Endothelial cell of umbilical vein (primary cell): ENCODE measurements around the gene METTL27.

ENCODE experiments used
- CTCF ChIP-seq, 2 donors: IDR thresholded peaks; 1 replicate in 1 of 2; 2 replicates in 1 of 2; pipeline ENCODE4 v1.5.1; 2011; ENCODE audit warnings: low read length in 2 of 2, mild to moderate bottlenecking in 2 of 2, moderate library complexity in 2 of 2, control low read depth in 1 of 2, inconsistent platforms in 1 of 2, low read depth in 1 of 2; ENCODE audit not compliant: insufficient read depth in 1 of 2; ENCODE audit errors: extremely low read depth in 1 of 2
- EZH2 ChIP-seq: IDR thresholded peaks from 2 replicates; pipeline ENCODE4 v1.6.1; 2012; ENCODE audit warnings: borderline replicate concordance, low read depth, mild to moderate bottlenecking, moderate library complexity, low read length, inconsistent platforms; ENCODE audit not compliant: severe bottlenecking
- MYC ChIP-seq: IDR thresholded peaks from one replicate; pipeline ENCODE4 v1.6.1; 2011; ENCODE audit warnings: mild to moderate bottlenecking, low read depth, low read length
- POLR2A ChIP-seq: IDR thresholded peaks from 2 replicates; pipeline ENCODE4 v1.6.1; 2012; ENCODE audit warnings: low read depth, mild to moderate bottlenecking, control low read depth, low read length
- POLR2AphosphoS5 ChIP-seq: IDR thresholded peaks from 2 replicates; pipeline ENCODE4 v1.6.1; 2012; ENCODE audit warnings: low read depth, mild to moderate bottlenecking, control low read depth, low read length, moderate library complexity; ENCODE audit not compliant: insufficient read depth

- no peak for TF ChIP-seq POLR2A
- no peak for TF ChIP-seq MYC
- TF ChIP-seq CTCF (IDR thresholded peaks at IDR 0.05; ENCODE audit: extremely low read depth in 1 of 2, insufficient read depth in 1 of 2, low read depth in 1 of 2, low read length in 2 of 2) = no peak
- no peak for TF ChIP-seq EZH2
- TF ChIP-seq POLR2AphosphoS5 = no peak
Observed at GRCh38 chr7:73812996-73813395, 29.3 kb downstream of the METTL27 start.
